AG04449 (cell line): ENCODE data around the gene RNLS.

Experiments
- CTCF ChIA-PET: fragments of 350-600 bp; formaldehyde crosslinking; extraction: SDS; loops from one replicate; lab custom pipeline; 2021; ENCODE audit warnings: antibody characterized with exemption; lab: Yijun Ruan, JAX
- POLR2A ChIA-PET: fragments of 400-600, 350-600 bp; formaldehyde crosslinking; extraction: SDS; loops from one replicate; lab custom pipeline; 2020; ENCODE audit warnings: antibody characterized with exemption, inconsistent platforms; lab: Yijun Ruan, JAX
- DNase-seq: peaks from one replicate; pipeline ENCODE4 v3.0.0-alpha.2; 2010; ENCODE audit warnings: low read depth, low spot score
- H3K4me3 ChIP-seq: 2 replicates; pipeline ENCODE4 v1.5.1; 2011; ENCODE audit warnings: low read depth, mild to moderate bottlenecking, control low read depth, low read length
- TF ChIP-seq, protein P1 (sequence below): IDR thresholded peaks from one replicate; pipeline ENCODE4 v1.5.1; 2011; ENCODE audit warnings: mild to moderate bottlenecking, moderate library complexity, low read length, control low read depth, inconsistent platforms; ENCODE audit not compliant: insufficient read depth; ENCODE audit errors: missing control alignments

Gene RNLS

DNA sequence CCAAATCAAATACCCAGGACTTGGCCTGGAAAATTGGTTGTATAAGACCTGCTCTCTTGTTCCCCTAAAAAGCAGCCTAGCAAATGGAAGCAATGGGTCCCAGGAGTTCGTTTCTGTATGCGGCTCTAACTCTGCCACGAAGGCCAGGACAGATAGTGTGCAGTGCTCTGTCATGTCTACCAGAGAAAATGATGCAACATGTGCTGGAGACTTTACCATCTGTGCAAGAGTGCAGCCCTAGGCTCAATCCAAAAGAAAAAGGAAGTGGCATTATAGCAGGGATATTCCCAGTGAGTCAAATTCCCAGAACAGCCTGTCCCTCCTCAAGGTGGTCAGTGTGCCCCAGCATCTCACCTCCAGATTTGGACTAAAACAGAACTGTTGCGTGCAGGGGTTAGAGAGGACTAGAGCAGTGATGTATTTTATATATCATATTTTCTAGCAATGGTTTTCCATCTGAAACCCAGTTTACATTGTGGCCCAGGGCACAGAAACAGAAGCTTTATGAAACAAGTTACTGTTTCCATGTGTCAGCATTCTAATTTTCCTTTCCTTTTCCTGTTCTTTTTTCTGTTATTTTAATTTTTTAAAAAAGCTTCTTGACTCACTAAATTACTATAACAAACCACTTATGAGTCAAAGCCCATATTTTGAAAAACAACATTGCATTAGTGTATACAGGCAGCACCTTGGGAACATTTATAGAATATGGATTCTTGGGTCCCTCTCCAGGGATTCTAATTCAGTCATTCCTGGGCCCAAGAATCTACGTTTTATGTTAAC, 311.2 kb downstream of the RNLS start:
- TF ChIP-seq, protein P1, sequence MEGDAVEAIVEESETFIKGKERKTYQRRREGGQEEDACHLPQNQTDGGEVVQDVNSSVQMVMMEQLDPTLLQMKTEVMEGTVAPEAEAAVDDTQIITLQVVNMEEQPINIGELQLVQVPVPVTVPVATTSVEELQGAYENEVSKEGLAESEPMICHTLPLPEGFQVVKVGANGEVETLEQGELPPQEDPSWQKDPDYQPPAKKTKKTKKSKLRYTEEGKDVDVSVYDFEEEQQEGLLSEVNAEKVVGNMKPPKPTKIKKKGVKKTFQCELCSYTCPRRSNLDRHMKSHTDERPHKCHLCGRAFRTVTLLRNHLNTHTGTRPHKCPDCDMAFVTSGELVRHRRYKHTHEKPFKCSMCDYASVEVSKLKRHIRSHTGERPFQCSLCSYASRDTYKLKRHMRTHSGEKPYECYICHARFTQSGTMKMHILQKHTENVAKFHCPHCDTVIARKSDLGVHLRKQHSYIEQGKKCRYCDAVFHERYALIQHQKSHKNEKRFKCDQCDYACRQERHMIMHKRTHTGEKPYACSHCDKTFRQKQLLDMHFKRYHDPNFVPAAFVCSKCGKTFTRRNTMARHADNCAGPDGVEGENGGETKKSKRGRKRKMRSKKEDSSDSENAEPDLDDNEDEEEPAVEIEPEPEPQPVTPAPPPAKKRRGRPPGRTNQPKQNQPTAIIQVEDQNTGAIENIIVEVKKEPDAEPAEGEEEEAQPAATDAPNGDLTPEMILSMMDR: no peak
- ChIA-PET CTCF (interaction anchor here (1.4 to 1.5 kb wide), 2 partner anchors 8 to 13 kb away, joined by 3 to 6 read pairs; no protein-coding TSS in a partner anchor), POLR2A (interaction anchor here (0.6 to 1.2 kb wide), 3 partner anchors 10 to 410 kb away, joined by 3 to 4 read pairs (median 4); no protein-coding TSS in a partner anchor)
- no peak for DNase-seq
- no peak overlapping the region for H3K4me3 ChIP-seq

DNA sequence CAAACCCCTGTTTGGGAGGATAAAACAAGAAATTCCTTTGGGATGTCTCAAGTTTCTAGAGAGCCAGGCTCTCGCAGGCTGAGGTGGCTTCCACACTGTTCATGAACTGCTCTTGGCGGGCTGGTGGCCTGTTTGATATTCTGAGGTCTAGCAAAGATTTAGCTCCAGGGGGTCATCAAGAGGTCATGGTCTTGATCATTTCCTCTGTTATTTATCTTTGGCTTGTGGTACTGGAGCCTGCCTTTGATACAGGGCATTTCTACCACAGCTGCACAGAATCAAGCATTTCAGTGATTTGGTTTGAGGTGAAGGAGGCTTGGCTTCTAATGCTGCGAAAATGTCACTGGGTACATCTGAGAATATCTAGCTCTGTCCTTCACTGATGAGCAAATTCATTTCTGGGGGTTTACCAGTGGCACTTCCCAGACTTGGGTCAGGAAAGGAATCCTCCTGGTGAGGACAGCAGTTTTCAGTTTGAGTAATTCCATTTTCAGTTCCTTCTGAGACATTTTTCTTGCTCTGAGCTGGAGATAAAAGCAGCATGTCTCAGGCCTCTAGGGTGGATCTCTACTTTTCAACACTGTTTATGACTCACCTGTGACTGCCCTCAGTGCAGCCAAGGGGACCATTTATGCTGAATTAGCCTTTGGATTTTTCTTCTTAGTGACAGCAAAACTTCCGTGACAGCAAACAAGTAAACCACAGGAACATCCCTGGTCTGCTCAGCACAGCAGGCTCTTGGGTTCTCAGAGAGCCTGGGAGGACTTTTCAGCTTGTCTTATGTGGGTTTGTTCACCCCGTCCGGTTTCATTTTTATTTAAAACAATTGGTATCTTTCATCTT, 312.0 kb downstream of the RNLS start:
- POLR2A ChIA-PET: interaction anchor here (0.6 to 1.2 kb wide), 4 partner anchors 11 to 409 kb away, joined by 3 to 4 read pairs (median 4); no protein-coding TSS in a partner anchor
- no peak for DNase-seq

DNA sequence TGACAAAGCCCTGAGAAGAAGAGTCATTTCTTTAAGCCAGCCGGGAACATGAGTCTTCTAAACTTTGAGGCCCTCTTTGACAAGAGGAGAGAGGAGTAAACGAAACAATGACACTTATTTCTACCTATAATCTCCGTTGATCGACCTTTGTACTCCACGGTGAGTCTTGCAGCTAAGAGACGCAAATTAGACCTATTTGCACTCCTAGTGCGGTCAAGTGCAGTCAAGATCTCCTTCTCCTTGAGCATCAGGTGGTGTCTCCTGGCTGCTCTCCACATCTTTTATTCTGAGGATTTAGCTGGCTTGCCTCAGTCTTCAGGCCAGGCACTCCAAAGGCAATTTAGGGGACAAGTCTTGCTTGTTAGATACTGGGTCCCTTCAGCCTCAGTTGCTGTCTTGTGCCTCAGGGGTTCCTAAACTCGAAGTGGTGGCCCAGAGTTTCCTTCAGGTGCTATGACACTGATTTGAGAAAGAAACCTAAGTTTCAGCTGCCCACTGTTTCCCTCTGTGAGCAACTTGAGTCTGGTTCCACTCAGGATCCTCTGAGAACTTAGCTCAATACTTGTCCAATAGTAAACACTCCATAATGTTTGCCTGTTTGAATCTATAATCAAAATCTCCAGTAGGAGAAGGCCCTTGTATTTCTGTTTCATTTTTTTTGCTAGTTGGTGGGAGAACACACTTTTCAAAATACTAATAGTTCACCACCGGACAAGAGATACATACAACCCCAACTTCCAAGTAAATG, 312.9 kb downstream of the RNLS start:
- ChIA-PET POLR2A (interaction anchor here (1.0 to 1.2 kb wide), 2 partner anchors 17 to 408 kb away, joined by 4 read pairs; no protein-coding TSS in a partner anchor), CTCF (interaction anchor here (1.1 to 1.5 kb wide), 4 partner anchors 10 to 412 kb away, joined by 3 to 6 read pairs (median 3); no protein-coding TSS in a partner anchor)
- no peak for DNase-seq
- TF ChIP-seq, protein P1: no peak
- no peak overlapping the region for H3K4me3 ChIP-seq

More for the DNA sequence above, 312.0 kb downstream of the RNLS start:
- TF ChIP-seq, protein P1: no peak
- CTCF ChIA-PET: interaction anchor here (1.1 to 1.5 kb wide), 5 partner anchors 9 to 413 kb away, joined by 3 to 6 read pairs (median 3); no protein-coding TSS in a partner anchor
- H3K4me3 ChIP-seq: no peak overlapping the region

DNA sequence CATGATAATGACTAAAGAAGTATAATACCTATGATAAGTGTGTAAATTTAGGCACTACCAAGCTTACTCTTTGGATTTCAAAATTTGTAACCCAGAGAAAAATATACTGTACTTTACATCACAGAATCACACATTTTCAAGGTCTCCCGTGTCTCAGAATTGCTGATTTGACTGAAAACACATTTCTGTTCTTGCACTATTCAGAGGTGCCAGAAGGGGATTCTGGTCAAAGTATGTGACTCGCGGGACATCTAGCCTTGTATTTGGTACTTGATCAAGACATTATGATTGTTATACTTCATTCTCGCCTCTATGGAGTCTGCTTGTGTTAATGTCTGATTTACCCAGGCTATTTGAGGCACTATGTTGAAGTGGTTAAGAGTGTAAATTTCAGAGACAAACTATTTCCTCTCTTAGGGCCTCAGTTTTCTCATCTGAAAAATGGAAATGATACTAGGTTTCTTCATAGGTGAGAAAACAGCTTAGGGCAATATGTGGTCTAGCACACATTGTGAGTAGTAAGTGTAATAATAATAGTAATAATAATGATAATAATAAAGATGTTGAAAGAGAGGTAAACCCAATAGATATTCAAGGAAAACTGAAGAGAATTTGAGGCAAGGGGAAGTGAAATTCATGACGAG, 320.4 kb downstream of the RNLS start:
- ChIA-PET POLR2A (no interaction called here), CTCF (no interaction called here)
- TF ChIP-seq, protein P1: no peak
- H3K4me3 ChIP-seq: no peak overlapping the region
- DNase-seq: no peak

DNA sequence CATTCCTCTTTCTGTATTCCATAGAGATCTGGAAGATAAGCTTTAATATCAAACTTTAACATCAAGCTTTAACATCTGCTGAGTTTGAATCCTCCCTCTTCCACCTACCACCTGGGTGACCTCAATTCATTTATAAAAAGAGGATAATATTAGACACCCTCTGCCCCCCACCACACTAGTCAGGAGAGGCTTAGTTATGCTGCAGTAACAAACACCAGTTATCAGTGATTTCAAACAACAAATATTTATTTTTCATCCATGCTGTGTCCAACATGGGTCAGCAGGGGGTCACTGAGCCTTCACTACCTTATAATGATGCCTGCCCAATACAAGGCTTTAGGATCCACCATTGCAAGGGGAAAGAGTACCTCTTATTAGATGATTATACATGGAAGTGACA, 322.0 kb downstream of the RNLS start:
- POLR2A ChIA-PET: no interaction called here
- CTCF ChIA-PET: interaction anchor here (0.8 kb wide), 1 partner anchor 109 kb away, joined by 3 read pairs; no protein-coding TSS in a partner anchor
- H3K4me3 ChIP-seq: no peak overlapping the region
- TF ChIP-seq, protein P1: no peak
- DNase-seq: no peak
